HUES64 (cell line): ENCODE data around the gene RAB17.

Source experiments
- H3K27ac ChIP-seq: 2 replicates; pipeline ENCODE4 v1.7.0; 2013; ENCODE audit warnings: low read depth, low read length, inconsistent platforms
- H3K27me3 ChIP-seq: 2 replicates; pipeline ENCODE4 v1.6.1; 2013; ENCODE audit warnings: mild to moderate bottlenecking, low read length; ENCODE audit not compliant: insufficient read depth
- H3K36me3 ChIP-seq: 2 replicates; pipeline ENCODE4 v1.6.1; 2013; ENCODE audit warnings: mild to moderate bottlenecking, low read length; ENCODE audit not compliant: insufficient read depth
- H3K4me1 ChIP-seq: 2 replicates; pipeline ENCODE4 v1.6.1; 2013; ENCODE audit warnings: mild to moderate bottlenecking, low read length, moderate library complexity; ENCODE audit not compliant: insufficient read depth
- H3K4me3 ChIP-seq: 2 replicates; pipeline ENCODE4 v1.5.1; 2013; ENCODE audit warnings: mild to moderate bottlenecking, low read length, moderate library complexity
- H3K9ac ChIP-seq: 2 replicates; pipeline ENCODE4 v1.6.1; 2013; ENCODE audit warnings: mild to moderate bottlenecking, low read depth, low read length
- H3K9me3 ChIP-seq: 2 replicates; pipeline ENCODE4 v1.6.1; 2013; ENCODE audit warnings: low read depth, low read length; ENCODE audit not compliant: insufficient read depth
- WGBS: fragments of 150-250, 120-280 bp; methylation state at CpG from one replicate; pipeline ENCODE4 v1.1.7; 2013; ENCODE audit warnings: missing lambda C conversion rate; 5-methylcytosine and 5-hydroxymethylcytosine counted together

Gene RAB17

DNA sequence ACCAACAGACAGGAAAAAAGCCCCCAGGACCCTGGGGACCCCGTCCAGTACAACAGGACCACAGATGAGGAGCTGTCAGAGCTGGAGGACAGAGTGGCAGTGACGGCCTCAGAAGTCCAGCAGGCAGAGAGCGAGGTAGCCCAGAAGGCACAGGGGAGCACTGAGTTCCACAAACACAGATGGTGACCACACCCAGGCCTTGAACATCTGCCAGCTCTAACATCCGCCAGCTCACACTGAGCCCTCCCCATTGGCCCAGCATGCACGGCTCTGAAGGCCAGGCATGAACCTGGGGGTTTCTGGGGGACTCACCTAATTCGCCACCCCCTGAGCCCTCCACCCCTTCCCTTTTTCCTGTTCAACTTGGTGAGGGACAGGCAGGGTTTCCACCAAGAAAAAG, 49.7 kb downstream of the RAB17 start:
- WGBS, result 93% methylated on average over 6 of the region's 6 CpGs
- Histone ChIP-seq H3K9me3 (no peaks in the 10 kb centered on the region), H3K36me3 (no peaks in the 10 kb centered on the region), H3K27ac (no peak overlapping the region), H3K9ac (no peak overlapping the region), H3K27me3 (no peaks in the 10 kb centered on the region), H3K4me3 (no peak overlapping the region), H3K4me1 (no peaks in the 10 kb centered on the region)

- 95% methylated on average over 13 of the region's 13 CpGs for whole genome bisulfite sequencing
- H3K36me3 ChIP-seq, result no peaks in the 10 kb centered on the region
- no peak overlapping the region for H3K4me3 ChIP-seq
- no peak overlapping the region for H3K27ac ChIP-seq
- no peaks in the 10 kb centered on the region for H3K9me3 ChIP-seq
- H3K9ac ChIP-seq, result no peak overlapping the region
- no peaks in the 10 kb centered on the region for H3K27me3 ChIP-seq
- H3K4me1 ChIP-seq, result no peaks in the 10 kb centered on the region
Observed at GRCh38 chr2:237540223-237540775, 50.2 kb downstream of the RAB17 start.

DNA sequence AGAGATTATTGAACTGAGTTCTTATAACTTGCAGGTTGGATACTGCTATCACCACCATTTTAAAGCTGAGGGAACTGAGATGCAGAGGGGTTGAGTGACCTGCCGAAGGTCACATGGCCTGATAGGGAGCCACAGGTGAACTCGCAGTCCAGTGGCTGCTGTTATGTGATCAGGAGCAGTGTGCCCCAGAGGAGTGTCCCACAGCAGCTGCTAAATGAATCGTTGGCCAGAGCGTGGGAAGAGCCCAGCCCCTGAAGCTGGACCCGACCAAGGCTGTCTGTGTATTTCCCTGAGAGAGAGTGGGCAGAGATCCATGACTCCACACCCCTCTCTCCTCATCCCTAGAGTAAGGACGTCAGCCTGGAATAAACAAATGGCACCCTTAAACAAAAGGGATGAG, 50.9 kb downstream of the RAB17 start:
- WGBS, result 94% methylated on average over 5 of the region's 6 CpGs
- Histone ChIP-seq H3K4me1 (no peaks in the 10 kb centered on the region), H3K27ac (no peak overlapping the region), H3K9ac (no peak overlapping the region), H3K27me3 (no peaks in the 10 kb centered on the region), H3K4me3 (no peak overlapping the region), H3K9me3 (no peaks in the 10 kb centered on the region), H3K36me3 (no peaks in the 10 kb centered on the region)

- 95% methylated on average over 18 of the region's 18 CpGs for WGBS
- no peaks in the 10 kb centered on the region for H3K4me1 ChIP-seq
- H3K27ac ChIP-seq, result no peak overlapping the region
Observed at GRCh38 chr2:237538901-237539300, 51.6 kb downstream of the RAB17 start.

DNA sequence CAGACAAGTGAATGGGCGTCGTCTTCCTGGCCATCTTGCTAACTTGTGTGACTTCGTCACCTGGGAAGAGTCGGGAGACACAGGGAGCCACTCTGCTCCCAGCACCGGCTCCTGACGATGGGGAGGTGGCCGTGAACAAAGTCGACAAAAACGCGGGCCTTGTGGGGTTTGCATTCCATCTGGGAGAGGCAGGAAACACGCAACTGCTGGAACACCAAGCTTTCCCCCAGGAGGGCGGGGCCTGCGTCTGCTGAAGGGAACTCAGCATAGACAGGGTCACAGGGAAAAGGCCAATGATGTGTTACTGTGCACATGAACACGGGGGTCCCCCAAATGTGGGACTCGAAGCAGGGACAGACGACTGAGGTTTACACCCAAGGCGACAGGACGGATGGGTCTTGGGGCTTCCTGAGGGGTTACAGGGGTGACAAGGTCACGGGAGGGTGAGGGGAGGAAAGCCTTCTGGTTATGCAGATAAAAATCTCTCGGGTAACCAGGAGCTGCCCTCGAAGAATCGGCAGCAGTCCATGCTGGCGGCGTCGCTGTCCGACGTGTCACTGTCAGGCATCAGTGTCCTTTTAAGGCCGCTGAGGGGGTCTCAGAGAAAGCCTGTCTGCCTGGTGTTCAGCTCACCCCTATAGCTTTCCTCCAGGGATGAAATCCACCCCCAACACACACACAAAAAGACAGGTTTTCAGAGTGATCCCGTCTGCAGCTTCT, 52.4 kb downstream of the RAB17 start:
- Histone ChIP-seq H3K4me1 (no peaks in the 10 kb centered on the region), H3K27me3 (no peaks in the 10 kb centered on the region), H3K9me3 (no peaks in the 10 kb centered on the region), H3K27ac (no peak overlapping the region), H3K9ac (no peak overlapping the region), H3K36me3 (no peaks in the 10 kb centered on the region), H3K4me3 (no peak overlapping the region)
- 84% methylated on average over 29 of the region's 29 CpGs for WGBS

More at GRCh38 chr2:237538901-237539300, 51.6 kb downstream of the RAB17 start:
- Histone ChIP-seq H3K27me3 (no peaks in the 10 kb centered on the region), H3K9ac (no peak overlapping the region), H3K9me3 (no peaks in the 10 kb centered on the region), H3K36me3 (no peaks in the 10 kb centered on the region), H3K4me3 (no peak overlapping the region)

DNA sequence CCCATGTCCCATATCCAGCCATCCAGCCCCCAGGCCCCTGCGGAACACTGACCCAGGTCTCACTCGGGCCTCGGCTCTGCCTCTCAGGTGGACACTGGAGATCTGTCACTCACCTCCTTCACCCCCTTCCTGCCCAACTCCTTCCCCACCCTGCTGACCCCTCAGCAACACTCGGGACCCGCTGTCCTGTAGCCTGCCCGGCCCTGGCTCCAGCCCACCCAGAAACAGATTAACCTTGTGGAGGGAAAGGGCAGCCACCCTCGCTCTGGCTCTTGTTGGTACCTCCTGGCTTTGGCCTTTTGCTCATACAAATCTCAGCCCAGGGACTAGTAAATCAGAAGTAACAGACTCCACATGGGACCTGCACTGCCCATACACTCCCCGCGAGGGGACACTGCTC, 53.9 kb downstream of the RAB17 start:
- 0 out of 2 replicates have a peak, but pooled peaks cover 4% of the 10 kb centered on the region for H3K4me1 ChIP-seq
- no peaks in the 10 kb centered on the region for H3K36me3 ChIP-seq
- H3K9me3 ChIP-seq, result no peaks in the 10 kb centered on the region
- H3K9ac ChIP-seq, result no peak overlapping the region
- 96% methylated on average over 9 of the region's 9 CpGs for WGBS
- no peaks in the 10 kb centered on the region for H3K27me3 ChIP-seq
- no peak overlapping the region for H3K27ac ChIP-seq
- H3K4me3 ChIP-seq, result no peak overlapping the region

DNA sequence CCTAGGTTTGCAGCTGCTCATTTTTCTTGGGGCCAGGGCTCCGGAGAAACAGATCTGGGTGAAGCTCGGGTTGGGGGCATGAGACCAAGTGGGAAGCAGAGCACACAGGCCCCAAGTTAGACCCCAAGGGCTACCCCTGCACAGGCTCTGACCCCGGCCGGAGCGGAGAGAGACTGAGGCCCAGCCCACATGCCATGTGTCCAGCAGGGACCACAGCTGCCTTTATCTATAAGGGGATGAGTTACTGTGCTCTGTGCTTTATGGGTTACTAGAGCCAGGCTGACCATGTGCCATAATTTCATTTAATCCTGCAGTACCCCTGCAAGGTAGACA, 54.5 kb downstream of the RAB17 start:
- Histone ChIP-seq H3K27me3 (no peaks in the 10 kb centered on the region), H3K4me1 (0 out of 2 replicates have a peak, but pooled peaks cover 4% of the 10 kb centered on the region), H3K4me3 (no peak overlapping the region), H3K36me3 (no peaks in the 10 kb centered on the region), H3K9ac (no peak overlapping the region), H3K27ac (no peak overlapping the region), H3K9me3 (no peaks in the 10 kb centered on the region)
- WGBS, result 93% methylated on average over 5 of the region's 5 CpGs

- WGBS, result 95% methylated on average over 8 of the region's 8 CpGs
Observed at GRCh38 chr2:237535385-237536082, 55.0 kb downstream of the RAB17 start.

DNA sequence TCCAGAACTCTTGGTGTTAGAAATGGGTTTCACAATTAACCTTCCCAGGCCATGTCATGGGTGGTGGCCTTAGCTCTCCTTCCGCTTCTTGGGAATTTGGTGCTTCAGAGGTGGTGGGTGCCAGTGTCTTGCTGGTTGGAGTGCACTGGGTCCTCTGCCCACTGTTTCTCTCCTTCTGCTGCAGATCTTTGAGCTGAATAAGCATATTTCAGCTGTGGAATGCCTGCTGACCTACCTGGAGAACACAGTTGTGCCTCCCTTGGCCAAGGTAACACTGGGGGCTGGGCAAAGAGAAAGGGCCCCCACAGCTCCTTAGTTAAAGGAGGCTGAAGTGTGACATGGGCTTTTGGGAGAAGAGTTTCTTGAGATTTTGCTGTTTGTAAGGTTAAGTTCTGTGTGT, 56.2 kb downstream of the RAB17 start:
- Histone ChIP-seq H3K36me3 (no peaks in the 10 kb centered on the region), H3K9ac (no peak overlapping the region), H3K27ac (no peak overlapping the region), H3K9me3 (no peaks in the 10 kb centered on the region), H3K4me3 (no peak overlapping the region), H3K27me3 (no peaks in the 10 kb centered on the region), H3K4me1 (0 out of 2 replicates have a peak, but pooled peaks cover 4% of the 10 kb centered on the region)
- WGBS, result 89% methylated on average over 1 of the region's 1 CpG

More at GRCh38 chr2:237535385-237536082, 55.0 kb downstream of the RAB17 start:
- Histone ChIP-seq H3K9me3 (no peaks in the 10 kb centered on the region), H3K4me3 (no peak overlapping the region), H3K27ac (no peak overlapping the region), H3K4me1 (0 out of 2 replicates have a peak, but pooled peaks cover 4% of the 10 kb centered on the region), H3K27me3 (no peaks in the 10 kb centered on the region), H3K36me3 (no peaks in the 10 kb centered on the region), H3K9ac (no peak overlapping the region)

- H3K36me3 ChIP-seq, result no peaks in the 10 kb centered on the region
Observed at GRCh38 chr2:237533668-237534161, 56.8 kb downstream of the RAB17 start.

GRCh38 chr2:237532160-237532559, 58.4 kb downstream of the RAB17 start:
- Histone ChIP-seq H3K9ac (no peak overlapping the region), H3K36me3 (no peaks in the 10 kb centered on the region), H3K4me3 (no peak overlapping the region), H3K4me1 (0 out of 2 replicates have a peak, but pooled peaks cover 4% of the 10 kb centered on the region), H3K27ac (no peak overlapping the region), H3K27me3 (no peaks in the 10 kb centered on the region), H3K9me3 (no peaks in the 10 kb centered on the region)
- WGBS, result 53% methylated on average over 11 of the region's 11 CpGs

More at GRCh38 chr2:237533668-237534161, 56.8 kb downstream of the RAB17 start:
- Histone ChIP-seq H3K9me3 (no peaks in the 10 kb centered on the region), H3K9ac (no peak overlapping the region), H3K27ac (no peak overlapping the region), H3K4me3 (no peak overlapping the region), H3K27me3 (no peaks in the 10 kb centered on the region), H3K4me1 (0 out of 2 replicates have a peak, but pooled peaks cover 4% of the 10 kb centered on the region)
- WGBS, result 94% methylated on average over 7 of the region's 7 CpGs
